Measurements from ENCODE around the gene GPR155.
"Not testable (repeated sequence)": the region's sequence is repeated elsewhere in the genome, so short reads cannot be mapped to it uniquely, and the experiment has no call there.

Gene GPR155

DNA sequence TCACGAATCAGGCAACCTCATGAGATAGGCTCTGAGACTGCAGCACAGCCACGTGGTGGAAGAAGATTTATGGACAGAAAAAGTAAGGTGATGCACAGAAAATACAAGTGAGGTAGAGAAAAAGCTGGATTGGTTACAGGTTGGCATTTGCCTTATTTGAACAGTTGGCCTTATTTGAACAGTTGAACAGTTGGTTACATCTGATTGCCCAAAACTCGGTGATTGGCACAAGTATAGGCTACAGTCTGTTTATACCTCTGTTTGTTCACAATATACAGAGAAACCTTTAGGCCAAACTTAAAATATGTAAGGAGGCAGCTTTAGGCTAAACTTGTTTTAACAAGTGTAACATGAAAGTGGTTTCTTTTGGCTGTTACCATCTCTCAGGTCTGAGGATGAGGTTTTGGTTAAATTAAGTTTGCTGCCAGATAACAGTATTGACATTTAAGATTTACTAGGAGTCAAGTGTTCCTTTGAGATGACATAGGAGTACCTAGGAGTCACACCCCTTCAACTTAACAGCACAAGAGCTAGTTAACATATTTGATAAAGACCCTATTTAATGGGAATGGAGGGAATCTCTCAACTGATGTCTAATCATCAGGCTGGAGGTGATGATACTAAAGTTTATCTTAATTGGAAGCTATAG is 16.5 kb upstream of the GPR155 start:
- peak overlapping the region; percentile 73 for H3K27ac ChIP-seq

DNA sequence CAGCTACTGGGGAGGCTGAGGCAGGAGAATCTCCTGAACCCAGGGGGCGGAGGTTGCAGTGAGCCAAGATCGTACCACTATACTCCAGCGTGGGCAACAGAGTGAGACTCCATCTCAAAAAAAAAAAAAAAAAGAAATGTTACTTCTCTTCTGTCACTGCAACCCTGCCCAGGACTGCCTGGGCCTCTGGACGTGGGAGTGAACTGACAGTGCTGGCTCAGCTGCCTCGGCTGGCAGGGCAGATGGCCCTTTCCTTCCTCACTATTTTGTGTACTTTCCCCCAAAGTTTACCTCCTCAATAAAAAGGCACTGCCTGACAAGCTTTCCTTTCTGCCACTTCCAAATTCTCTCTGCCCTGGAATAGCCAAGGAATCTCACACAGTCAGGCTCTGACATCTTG is 12.5 kb upstream of the GPR155 start:
- no peak overlapping the region for H3K27ac ChIP-seq
- TF ChIP-seq, protein P1, sequence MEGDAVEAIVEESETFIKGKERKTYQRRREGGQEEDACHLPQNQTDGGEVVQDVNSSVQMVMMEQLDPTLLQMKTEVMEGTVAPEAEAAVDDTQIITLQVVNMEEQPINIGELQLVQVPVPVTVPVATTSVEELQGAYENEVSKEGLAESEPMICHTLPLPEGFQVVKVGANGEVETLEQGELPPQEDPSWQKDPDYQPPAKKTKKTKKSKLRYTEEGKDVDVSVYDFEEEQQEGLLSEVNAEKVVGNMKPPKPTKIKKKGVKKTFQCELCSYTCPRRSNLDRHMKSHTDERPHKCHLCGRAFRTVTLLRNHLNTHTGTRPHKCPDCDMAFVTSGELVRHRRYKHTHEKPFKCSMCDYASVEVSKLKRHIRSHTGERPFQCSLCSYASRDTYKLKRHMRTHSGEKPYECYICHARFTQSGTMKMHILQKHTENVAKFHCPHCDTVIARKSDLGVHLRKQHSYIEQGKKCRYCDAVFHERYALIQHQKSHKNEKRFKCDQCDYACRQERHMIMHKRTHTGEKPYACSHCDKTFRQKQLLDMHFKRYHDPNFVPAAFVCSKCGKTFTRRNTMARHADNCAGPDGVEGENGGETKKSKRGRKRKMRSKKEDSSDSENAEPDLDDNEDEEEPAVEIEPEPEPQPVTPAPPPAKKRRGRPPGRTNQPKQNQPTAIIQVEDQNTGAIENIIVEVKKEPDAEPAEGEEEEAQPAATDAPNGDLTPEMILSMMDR (conservative IDR thresholded peaks at IDR 0.05), result no peak
- TF ChIP-seq ZFX (IDR thresholded peaks at IDR 0.05), result no peak

More for the DNA sequence above, 16.5 kb upstream of the GPR155 start:
- TF ChIP-seq, protein P1 (conservative IDR thresholded peaks at IDR 0.05), result 0 out of 2 replicates have a peak, but pooled peaks have one; percentile 6
- no peak for TF ChIP-seq ZFX (IDR thresholded peaks at IDR 0.05)

DNA sequence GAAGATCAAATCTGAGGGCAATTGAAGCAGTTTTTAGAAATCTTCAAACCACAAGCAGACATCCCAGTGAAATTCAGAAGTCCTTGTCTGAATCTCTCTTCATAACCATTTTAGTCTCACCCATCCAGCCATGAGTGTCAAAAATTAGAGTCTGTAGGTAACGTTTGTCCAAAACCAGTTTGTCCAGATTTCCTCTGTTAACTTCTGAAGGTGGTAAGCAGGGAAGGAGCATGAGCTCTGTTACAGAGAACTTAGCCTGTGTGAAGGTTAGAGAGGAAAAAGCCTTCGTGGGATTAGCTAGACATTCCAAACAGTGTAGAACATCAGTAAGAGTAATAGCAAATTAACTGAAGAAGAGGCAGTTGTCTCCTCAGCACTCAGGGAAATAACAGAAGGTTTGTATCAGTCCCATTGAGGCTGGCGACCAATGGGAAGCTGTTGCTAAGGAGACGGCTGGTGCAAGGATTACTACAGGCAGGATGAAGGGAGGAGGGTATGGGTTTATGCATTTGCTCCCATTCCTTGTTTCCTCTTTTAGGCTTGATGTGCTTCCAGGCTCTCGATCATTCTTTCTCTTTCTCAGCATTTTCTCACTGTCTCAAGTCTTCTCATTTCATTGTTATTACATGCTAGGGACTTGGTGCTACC is 8.7 kb upstream of the GPR155 start:
- TF ChIP-seq, protein P1 (conservative IDR thresholded peaks at IDR 0.05), result no peak
- no peak for TF ChIP-seq ZFX (IDR thresholded peaks at IDR 0.05)
- no peak overlapping the region for H3K27ac ChIP-seq

DNA sequence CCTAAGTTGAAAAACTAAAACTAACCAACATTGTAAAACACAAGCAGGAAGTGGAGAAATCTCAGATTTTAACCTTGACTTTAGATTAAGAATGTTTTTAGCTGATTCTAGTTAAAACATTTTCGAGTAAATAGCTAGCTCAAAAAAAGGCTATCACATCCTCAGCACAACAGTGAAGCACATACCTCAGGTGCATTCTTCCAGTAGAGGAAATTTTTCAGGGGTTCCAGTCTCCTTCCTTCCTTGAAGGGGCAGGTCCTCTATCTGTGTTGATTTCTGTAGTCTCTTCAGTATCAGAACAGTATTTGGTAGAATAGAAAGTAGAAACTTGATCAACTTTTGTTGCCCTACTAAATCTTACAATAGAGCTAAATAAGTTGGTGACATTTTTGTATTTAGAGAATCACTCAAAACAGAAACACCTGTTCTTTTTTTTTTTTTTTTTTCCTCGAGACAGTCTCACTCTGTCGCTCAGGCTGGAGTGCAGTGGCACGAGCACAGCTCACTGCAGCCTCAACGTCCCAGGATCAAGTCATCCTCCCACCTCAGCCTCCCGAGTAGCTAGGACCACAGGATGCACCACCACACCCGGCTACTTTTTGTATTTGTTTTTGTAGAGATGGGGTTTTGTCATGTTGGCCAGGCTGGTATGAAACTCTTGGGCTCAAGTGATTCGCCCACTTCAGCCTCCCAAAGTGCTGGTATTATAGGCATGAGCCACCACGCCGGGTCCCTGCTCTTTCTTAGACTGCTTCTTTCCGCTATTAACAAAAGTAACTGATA is 6.9 kb upstream of the GPR155 start:
- H3K27ac ChIP-seq, result no peak overlapping the region
- no peak for TF ChIP-seq ZFX (IDR thresholded peaks at IDR 0.05)
- TF ChIP-seq, protein P1 (conservative IDR thresholded peaks at IDR 0.05), result no peak

DNA sequence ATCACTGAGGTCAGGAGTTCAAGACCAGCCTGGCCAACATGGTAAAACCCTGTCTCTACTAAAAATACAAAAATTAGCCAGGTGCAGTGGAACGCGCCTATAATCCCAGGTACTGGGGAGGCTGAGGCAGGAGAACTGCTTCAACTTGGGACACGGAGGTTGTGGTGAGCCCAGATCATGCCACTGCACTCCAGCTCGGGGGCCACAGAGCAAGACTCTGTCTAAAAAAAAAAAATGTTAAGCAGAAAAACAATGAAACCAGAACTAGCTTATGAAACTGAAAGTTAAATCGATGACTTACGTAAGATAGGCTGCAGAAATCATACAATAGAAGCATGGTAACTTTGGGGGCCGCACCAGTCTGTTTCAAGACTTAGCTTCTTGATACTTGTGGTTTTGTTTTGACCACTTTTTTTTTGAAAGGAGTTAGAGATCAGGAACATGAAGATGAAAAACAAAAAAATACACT is 6.2 kb upstream of the GPR155 start:
- H3K27ac ChIP-seq, result no peak overlapping the region
- no peak for TF ChIP-seq ZFX (IDR thresholded peaks at IDR 0.05)
- TF ChIP-seq, protein P1 (conservative IDR thresholded peaks at IDR 0.05), result no peak

DNA sequence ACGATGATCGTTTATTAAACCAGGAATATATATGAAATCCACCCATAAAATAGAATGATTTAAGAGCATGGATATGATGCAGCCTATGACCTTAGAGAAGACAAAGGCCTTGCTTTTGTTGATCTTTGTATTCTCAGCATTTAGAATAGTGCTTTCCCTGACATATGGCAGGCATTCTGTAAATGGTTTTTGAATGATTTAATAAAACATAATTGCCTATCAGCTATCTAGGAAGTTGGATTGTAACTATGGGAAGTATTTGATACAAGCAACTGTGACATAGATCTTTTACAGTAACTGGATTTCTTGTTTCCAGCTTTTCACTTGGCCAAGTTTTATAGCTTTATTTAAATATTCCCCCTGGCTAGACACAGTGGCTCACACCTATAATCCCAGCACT is 5.1 kb upstream of the GPR155 start:
- no peak for TF ChIP-seq ZFX (IDR thresholded peaks at IDR 0.05)
- TF ChIP-seq, protein P1 (conservative IDR thresholded peaks at IDR 0.05), result no peak
- no peak overlapping the region for H3K27ac ChIP-seq

DNA sequence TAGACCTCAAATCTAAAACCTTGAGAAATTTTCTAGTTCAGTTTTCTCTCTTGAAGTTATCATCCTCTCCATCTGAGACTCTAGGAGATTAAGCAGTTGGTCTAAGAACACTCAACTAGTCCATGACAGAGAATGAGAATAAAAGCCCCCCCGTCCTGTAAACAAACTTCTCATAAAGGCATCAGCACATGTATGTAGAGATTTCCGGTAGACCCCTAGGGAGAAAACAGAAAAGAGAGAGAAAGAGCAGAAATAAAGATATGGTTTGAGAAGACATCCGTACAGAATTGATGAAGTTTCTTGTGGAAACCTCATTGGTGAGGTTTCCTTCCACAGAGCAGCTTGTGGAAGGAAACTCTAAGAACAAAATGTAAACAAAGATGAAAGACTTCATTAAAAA is 3.2 kb upstream of the GPR155 start:
- no peak overlapping the region for H3K27ac ChIP-seq
- TF ChIP-seq ZFX (IDR thresholded peaks at IDR 0.05), result no peak
- TF ChIP-seq, protein P1 (conservative IDR thresholded peaks at IDR 0.05), result no peak

DNA sequence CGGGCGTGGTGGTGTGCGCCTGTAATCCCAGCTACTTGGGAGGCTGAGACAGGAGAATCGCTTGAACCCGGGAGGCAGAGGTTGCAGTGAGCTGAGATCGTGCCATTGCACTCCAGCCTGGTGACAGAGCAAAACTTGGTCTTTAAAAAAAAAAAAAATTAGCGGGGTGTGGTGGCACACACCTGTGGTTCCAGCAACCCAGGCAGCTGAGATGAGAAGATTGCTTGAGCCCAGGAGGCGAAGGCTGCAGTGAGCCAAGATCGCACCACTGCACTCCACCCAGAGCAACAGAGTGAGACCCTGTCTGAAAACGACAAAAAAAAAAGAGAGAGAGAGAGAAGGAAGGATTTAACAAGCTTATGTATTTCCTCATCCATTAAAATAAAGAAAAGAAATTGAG is 2.7 kb upstream of the GPR155 start:
- not testable (repeated sequence) for H3K27ac ChIP-seq

All from C4-2B (cell line).